SK-N-SH (cell line): ENCODE data around the gene RAP2C. TPM values are rescaled to one million over a fixed set of nuclear protein-coding genes. Genes with fewer than 3 reads are reported as not detected.

Source experiments
- CTCF ChIA-PET: fragments of 300-600, 350-600 bp; formaldehyde crosslinking; extraction: SDS; loops from one replicate; lab custom pipeline; 2021; lab: Yijun Ruan, JAX
- POLR2A ChIA-PET: fragments of 350-600 bp; sonication (Branson Sonifier 250); formaldehyde crosslinking; extraction: SDS; loops from one replicate; lab custom pipeline; 2020; ENCODE audit warnings: antibody characterized with exemption, inconsistent platforms; lab: Yijun Ruan, JAX
- DNase-seq: peaks from one replicate; pipeline ENCODE4 v3.0.0; 2012
- H2AFZ ChIP-seq: fragments of 200-600 bp; sonication (generic); 2 replicates; pipeline ENCODE4 v1.8.1; 2016; ENCODE audit warnings: antibody characterized with exemption, mild to moderate bottlenecking, low read depth
- H3F3A ChIP-seq: fragments of 200-600 bp; sonication (generic); replicated peaks from 2 replicates; pipeline ENCODE3; 2016; ENCODE audit warnings: antibody characterized with exemption, mild to moderate bottlenecking; ENCODE audit not compliant: insufficient read depth
- H3K27ac ChIP-seq, 2 experiments: fragments of 200-500 bp in 1 of 2; fragments of 200-600 bp in 1 of 2; sonication (Bioruptor generic) in 1 of 2; sonication (generic), shearing (Covaris generic) in 1 of 2; 2 replicates each; pipeline versions ENCODE4 v1.5.1 to v1.6.1; 2014 to 2016; ENCODE audit warnings: low read depth in 2 of 2, inconsistent platforms in 1 of 2, low read length in 1 of 2, mild to moderate bottlenecking in 1 of 2, mixed read lengths in 1 of 2
- H3K27me3 ChIP-seq: fragments of 200-600 bp; sonication (generic), shearing (Covaris generic); 2 replicates; pipeline ENCODE4 v1.6.1; 2016; ENCODE audit warnings: mixed run types; ENCODE audit not compliant: insufficient read depth
- H3K36me3 ChIP-seq, 2 experiments: fragments of 200-500 bp in 1 of 2; fragments of 200-600 bp in 1 of 2; sonication (Bioruptor generic) in 1 of 2; sonication (generic) in 1 of 2; replicated peaks in 1 of 2; 2 replicates each; pipeline versions ENCODE3 to v1.5.1; 2014 to 2016; ENCODE audit warnings: low read length in 1 of 2, mild to moderate bottlenecking in 1 of 2; ENCODE audit not compliant: insufficient read depth in 2 of 2, control insufficient read depth in 1 of 2
- H3K4me1 ChIP-seq, 2 experiments: fragments of 200-500 bp in 1 of 2; fragments of 200-600 bp in 1 of 2; sonication (Bioruptor generic) in 1 of 2; sonication (generic), shearing (Covaris generic) in 1 of 2; 2 replicates each; pipeline versions ENCODE4 v1.5.1 to v1.6.1; 2014 to 2016; ENCODE audit warnings: low read depth in 1 of 2, low read length in 1 of 2, mixed run types in 1 of 2; ENCODE audit not compliant: insufficient read depth in 2 of 2, control insufficient read depth in 1 of 2
- H3K4me2 ChIP-seq: fragments of 200-600 bp; sonication (generic), shearing (Covaris generic); 2 replicates; pipeline ENCODE4 v1.6.1; 2017; ENCODE audit warnings: mixed run types
- H3K4me3 ChIP-seq, 2 experiments: fragments of 200-500 bp in 1 of 2; fragments of 200-600 bp in 1 of 2; sonication (Bioruptor generic) in 1 of 2; sonication (generic), shearing (Covaris generic) in 1 of 2; 2 replicates each; pipeline versions ENCODE4 v1.5.1 to v1.8.1; 2014 to 2016; ENCODE audit warnings: low read depth in 2 of 2, inconsistent platforms in 1 of 2, low read length in 1 of 2, mild to moderate bottlenecking in 1 of 2, mixed read lengths in 1 of 2, moderate library complexity in 1 of 2
- H3K79me2 ChIP-seq: fragments of 200-600 bp; sonication (generic); 2 replicates; pipeline ENCODE4 v1.8.1; 2017; ENCODE audit warnings: mild to moderate bottlenecking; ENCODE audit not compliant: insufficient read depth
- H3K9ac ChIP-seq: fragments of 200-600 bp; sonication (generic); 2 replicates; pipeline ENCODE4 v1.6.1; 2017; ENCODE audit warnings: mixed run types
- H3K9me2 ChIP-seq: fragments of 200-600 bp; sonication (generic); 2 replicates; pipeline ENCODE4 v1.6.1; 2017; ENCODE audit warnings: mixed run types
- H3K9me3 ChIP-seq: fragments of 200-600 bp; sonication (generic); 2 replicates; pipeline ENCODE4 v1.6.1; 2017; ENCODE audit warnings: mixed run types, mild to moderate bottlenecking, moderate library complexity
- H4K20me1 ChIP-seq: fragments of 200-600 bp; sonication (generic); 2 replicates; pipeline ENCODE4 v1.6.1; 2017; ENCODE audit warnings: mild to moderate bottlenecking, mixed run types; ENCODE audit not compliant: insufficient read depth
- CTCF ChIP-seq: fragments of 200-600 bp; sonication (generic); IDR thresholded peaks from 2 replicates; pipeline ENCODE4 v1.6.1; 2017; ENCODE audit warnings: antibody characterized with exemption, mild to moderate bottlenecking, moderate library complexity
- ELF1 ChIP-seq: IDR thresholded peaks from 2 replicates; pipeline ENCODE4 v1.4.0; 2012
- EP300 ChIP-seq, 2 experiments: IDR thresholded peaks; 2 replicates each; pipeline versions ENCODE4 v1.4.0 to v1.6.1; 2012; ENCODE audit warnings: borderline replicate concordance in 1 of 2, low read depth in 1 of 2, low read length in 1 of 2
- EZH2phosphoT487 ChIP-seq: fragments of 200-600 bp; sonication (generic); IDR thresholded peaks from 2 replicates; pipeline ENCODE4 v1.6.1; 2017; ENCODE audit warnings: low read depth, mixed run types, mild to moderate bottlenecking, antibody characterized with exemption, moderate library complexity, borderline replicate concordance
- FOSL2 ChIP-seq: IDR thresholded peaks from 2 replicates; pipeline ENCODE4 v1.4.0; 2012; ENCODE audit warnings: low read depth, mild to moderate bottlenecking, moderate library complexity, borderline replicate concordance
- FOXJ3 ChIP-seq: sonication (generic); formaldehyde crosslinking; IDR thresholded peaks from 2 replicates; pipeline ENCODE4 v1.5.1; 2020; ENCODE audit warnings: mild to moderate bottlenecking, missing genetic modification reagents
- GABPA ChIP-seq: IDR thresholded peaks from 2 replicates; pipeline ENCODE4 v1.4.0; 2012; ENCODE audit warnings: low read depth, mild to moderate bottlenecking
- MAX ChIP-seq: IDR thresholded peaks from 2 replicates; pipeline ENCODE4 v1.4.0; 2012; ENCODE audit warnings: low read depth
- MEF2A ChIP-seq: IDR thresholded peaks from 2 replicates; pipeline ENCODE4 v1.4.0; 2012; ENCODE audit warnings: low read depth, borderline replicate concordance
- MXI1 ChIP-seq: IDR thresholded peaks from 2 replicates; pipeline ENCODE4 v1.6.1; 2012; ENCODE audit warnings: mild to moderate bottlenecking, low read depth, low read length, improper control_type of control experiment
- NRF1 ChIP-seq: IDR thresholded peaks from 2 replicates; pipeline ENCODE4 v1.6.1; 2012; ENCODE audit warnings: low read depth, mild to moderate bottlenecking, low read length
- PBX3 ChIP-seq: IDR thresholded peaks from 2 replicates; pipeline ENCODE4; 2012
- RCOR1 ChIP-seq: fragments of 150-350 bp; IDR thresholded peaks from 2 replicates; pipeline ENCODE4 v1.6.1; 2017; ENCODE audit warnings: antibody characterized with exemption, low read length
- SIN3A ChIP-seq: IDR thresholded peaks from 2 replicates; pipeline ENCODE4 v1.6.1; 2012; ENCODE audit warnings: low read depth, mild to moderate bottlenecking, low read length, moderate library complexity, borderline replicate concordance
- TEAD4 ChIP-seq: IDR thresholded peaks from 2 replicates; pipeline ENCODE4 v1.4.0; 2012; ENCODE audit warnings: mild to moderate bottlenecking, borderline replicate concordance; ENCODE audit not compliant: insufficient read depth
- WGBS: methylation state at CpG from one replicate; pipeline ENCODE4 v1.1.6; 2017; ENCODE audit warnings: low lambda C conversion rate; 5-methylcytosine and 5-hydroxymethylcytosine counted together
- polyA plus RNA-seq, 3 experiments: library from polyadenylated mRNA; depleted of rRNA; stranded (reverse); fragments of >200 nt; gene quantifications; 2 replicates each; pipeline ENCODE4 v1.2.3, GENCODE V29; 2012
- TF ChIP-seq, protein P1 (sequence below): IDR thresholded peaks from 2 replicates; pipeline ENCODE4 v1.4.0; 2012; ENCODE audit warnings: low read depth, borderline replicate concordance

Gene RAP2C
- polyA plus RNA-seq, 1 of the 3 experiments (the other 2 are of a cell fraction): 5.5 TPM

DNA sequence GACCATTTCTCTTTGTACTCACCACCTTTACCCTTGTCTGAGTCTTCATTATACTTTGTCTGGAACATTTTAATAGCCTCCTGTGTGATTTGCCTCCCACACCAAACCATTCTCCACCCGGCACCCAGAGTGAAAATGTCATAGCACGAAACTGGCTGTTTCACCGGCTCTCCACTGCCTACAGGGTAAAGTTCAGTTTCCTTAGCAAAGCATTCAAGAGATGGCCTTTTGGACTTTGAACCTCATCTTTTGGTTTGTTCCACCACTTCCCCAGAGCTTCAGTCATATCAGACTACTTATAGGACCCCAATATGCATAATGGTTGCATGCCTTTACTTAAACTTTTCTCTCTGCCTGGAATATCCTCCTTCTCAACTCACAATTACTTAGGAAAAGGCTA is 38.3 kb downstream of the RAP2C start:
- Histone ChIP-seq H3K9ac (no peak overlapping the region), H3K27ac (no peak overlapping the region), H2AFZ (no peak overlapping the region), H3K4me2 (no peak overlapping the region), H3K4me1 (no peaks in the 10 kb centered on the region; a peak in 1 of 4 replicates), H3K36me3 (no peaks in the 10 kb centered on the region), H3F3A (no peaks in the 10 kb centered on the region), H3K9me3 (no peaks in the 10 kb centered on the region), H4K20me1 (no peaks in the 10 kb centered on the region), H3K4me3 (no peak overlapping the region), H3K79me2 (no peaks in the 10 kb centered on the region), H3K9me2 (no peaks in the 10 kb centered on the region), H3K27me3 (no peaks in the 10 kb centered on the region; the same call in 1 of the 2 replicates)
- CTCF ChIA-PET: no interaction called here
- no peak for TF ChIP-seq CTCF
- no peak for TF ChIP-seq NRF1
- TF ChIP-seq SIN3A: no peak
- TF ChIP-seq MAX: no peak
- TF ChIP-seq PBX3: no peak
- TF ChIP-seq TEAD4: no peak
- no peak for TF ChIP-seq ELF1
- no peak for TF ChIP-seq EZH2phosphoT487
- TF ChIP-seq, protein P1, sequence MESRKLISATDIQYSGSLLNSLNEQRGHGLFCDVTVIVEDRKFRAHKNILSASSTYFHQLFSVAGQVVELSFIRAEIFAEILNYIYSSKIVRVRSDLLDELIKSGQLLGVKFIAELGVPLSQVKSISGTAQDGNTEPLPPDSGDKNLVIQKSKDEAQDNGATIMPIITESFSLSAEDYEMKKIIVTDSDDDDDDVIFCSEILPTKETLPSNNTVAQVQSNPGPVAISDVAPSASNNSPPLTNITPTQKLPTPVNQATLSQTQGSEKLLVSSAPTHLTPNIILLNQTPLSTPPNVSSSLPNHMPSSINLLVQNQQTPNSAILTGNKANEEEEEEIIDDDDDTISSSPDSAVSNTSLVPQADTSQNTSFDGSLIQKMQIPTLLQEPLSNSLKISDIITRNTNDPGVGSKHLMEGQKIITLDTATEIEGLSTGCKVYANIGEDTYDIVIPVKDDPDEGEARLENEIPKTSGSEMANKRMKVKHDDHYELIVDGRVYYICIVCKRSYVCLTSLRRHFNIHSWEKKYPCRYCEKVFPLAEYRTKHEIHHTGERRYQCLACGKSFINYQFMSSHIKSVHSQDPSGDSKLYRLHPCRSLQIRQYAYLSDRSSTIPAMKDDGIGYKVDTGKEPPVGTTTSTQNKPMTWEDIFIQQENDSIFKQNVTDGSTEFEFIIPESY: no peak
- TF ChIP-seq RCOR1: no peak
- TF ChIP-seq GABPA: no peak
- no peak for TF ChIP-seq MXI1
- no peak for TF ChIP-seq FOSL2
- TF ChIP-seq FOXJ3 (CRISPR knock-in tag): no peak
- TF ChIP-seq EP300 (IDR thresholded peaks at IDR 0.05; ENCODE audit: borderline replicate concordance in 1 of 2, low read depth in 1 of 2, low read length in 1 of 2): no peak
- no peak for TF ChIP-seq MEF2A
- POLR2A ChIA-PET: no interaction called here
- WGBS: 23% methylated on average over 3 of the region's 3 CpGs
- DNase-seq: no peak
